ENCODE data around the gene C20orf173. TPM values are rescaled to one million over a fixed set of nuclear protein-coding genes. Genes with fewer than 3 reads are reported as not detected.
A peak's percentile ranks its signal among the peaks of the same experiment; 100 is the strongest.

Gene C20orf173
- total RNA-seq, 1 donor: not detected

DNA sequence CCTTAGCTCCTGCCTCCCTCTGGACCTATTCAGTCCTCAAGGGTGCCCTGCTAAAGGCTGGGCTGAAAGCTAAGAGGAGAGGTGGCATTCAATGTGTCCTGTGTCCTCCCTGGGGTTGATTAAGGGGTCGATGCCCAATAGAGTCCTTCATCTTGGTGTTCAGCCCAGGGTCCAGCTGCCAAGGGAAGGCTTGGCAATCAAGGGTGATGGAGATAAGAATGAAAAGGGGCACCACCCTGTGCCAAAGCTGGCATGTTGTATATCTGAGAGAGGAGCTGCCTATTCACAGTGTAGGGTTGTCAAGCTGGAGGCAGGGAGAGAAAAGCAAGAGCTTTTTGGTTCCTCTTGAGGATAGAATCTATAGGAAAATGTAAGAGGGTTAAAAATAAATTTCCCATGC is 12.3 kb downstream of the C20orf173 start:
- TF ChIP-seq CTCF (IDR thresholded peaks at IDR 0.05; ENCODE audit: insufficient read depth, low read depth, low read length): no peak
- no peak overlapping the region for H3K4me3 ChIP-seq (ENCODE audit: low read depth, low read length)
- DNase-seq (ENCODE audit: low read depth): no peak

DNA sequence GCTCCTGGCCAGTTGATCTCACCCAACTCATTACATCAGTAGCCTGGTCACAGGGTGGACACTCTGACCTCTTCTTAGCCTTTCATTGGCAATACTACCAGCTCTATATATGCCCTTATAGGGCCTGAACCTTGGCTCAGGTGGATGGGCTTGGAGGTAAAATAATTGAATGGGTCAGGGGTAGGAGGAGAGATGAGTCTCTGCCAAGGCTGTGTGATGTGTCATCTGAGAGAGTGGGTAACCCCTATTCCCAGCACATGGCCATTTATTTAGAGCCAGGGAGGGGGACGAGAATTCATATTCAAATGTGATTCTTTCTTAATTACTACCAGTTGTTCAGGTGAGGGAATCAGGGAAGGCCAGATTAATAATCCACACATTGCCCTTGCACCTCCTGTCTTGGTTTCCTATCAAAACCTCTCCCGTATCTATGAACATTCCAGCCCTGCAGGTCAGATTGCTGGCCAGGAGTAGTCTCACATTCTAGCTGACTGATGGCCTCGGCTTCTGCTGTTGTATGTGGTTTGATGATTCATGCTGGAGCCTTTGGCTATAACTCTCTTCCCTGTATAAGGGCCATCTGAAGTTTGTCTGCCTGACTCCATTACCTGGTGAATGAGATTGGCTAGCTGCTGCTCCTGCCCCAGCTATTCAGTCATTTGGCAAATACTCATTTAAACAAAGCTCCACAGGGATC is 13.4 kb downstream of the C20orf173 start:
- H3K4me3 ChIP-seq (ENCODE audit: low read depth, low read length): no peak overlapping the region
- peak; percentile 70 for DNase-seq (ENCODE audit: low read depth)
- no peak for TF ChIP-seq CTCF (IDR thresholded peaks at IDR 0.05; ENCODE audit: insufficient read depth, low read depth, low read length)

GRCh38 chr20:35515341-35515740 is 14.1 kb downstream of the C20orf173 start:
- no peak for DNase-seq (ENCODE audit: low read depth)
- no peak overlapping the region for H3K4me3 ChIP-seq (ENCODE audit: low read depth, low read length)
- TF ChIP-seq CTCF (IDR thresholded peaks at IDR 0.05; ENCODE audit: insufficient read depth, low read depth, low read length): no peak

DNA sequence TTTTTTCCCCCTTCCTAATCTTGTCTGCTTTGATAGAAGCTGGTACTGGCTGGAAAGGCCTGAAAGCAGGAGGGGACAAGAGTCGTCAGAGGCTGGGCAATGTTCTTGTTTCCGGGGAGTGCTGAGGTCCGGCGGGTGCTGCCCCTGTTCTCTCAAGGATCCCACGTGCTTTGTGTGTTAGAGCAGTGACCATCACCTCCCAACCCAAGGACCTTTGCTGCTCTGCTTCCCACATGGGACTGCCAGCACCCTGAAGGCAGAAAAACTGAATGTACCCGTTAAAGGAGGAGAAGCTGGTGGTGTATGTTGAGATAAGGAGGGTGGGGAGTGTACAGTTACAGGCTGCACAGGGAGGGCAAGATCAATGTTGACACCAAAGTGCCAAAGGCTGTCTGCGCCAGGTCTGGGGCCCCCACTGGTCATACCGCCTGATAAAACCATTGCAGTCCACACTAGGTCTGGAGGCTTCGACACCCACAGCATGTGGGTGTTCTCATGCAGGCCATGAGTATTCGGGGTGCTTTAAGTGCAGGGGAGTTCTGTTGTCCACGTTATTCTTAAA is 15.0 kb downstream of the C20orf173 start:
- no peak overlapping the region for H3K4me3 ChIP-seq (ENCODE audit: low read depth, low read length)
- TF ChIP-seq CTCF (IDR thresholded peaks at IDR 0.05; ENCODE audit: insufficient read depth, low read depth, low read length): no peak
- no peak for DNase-seq (ENCODE audit: low read depth)

DNA sequence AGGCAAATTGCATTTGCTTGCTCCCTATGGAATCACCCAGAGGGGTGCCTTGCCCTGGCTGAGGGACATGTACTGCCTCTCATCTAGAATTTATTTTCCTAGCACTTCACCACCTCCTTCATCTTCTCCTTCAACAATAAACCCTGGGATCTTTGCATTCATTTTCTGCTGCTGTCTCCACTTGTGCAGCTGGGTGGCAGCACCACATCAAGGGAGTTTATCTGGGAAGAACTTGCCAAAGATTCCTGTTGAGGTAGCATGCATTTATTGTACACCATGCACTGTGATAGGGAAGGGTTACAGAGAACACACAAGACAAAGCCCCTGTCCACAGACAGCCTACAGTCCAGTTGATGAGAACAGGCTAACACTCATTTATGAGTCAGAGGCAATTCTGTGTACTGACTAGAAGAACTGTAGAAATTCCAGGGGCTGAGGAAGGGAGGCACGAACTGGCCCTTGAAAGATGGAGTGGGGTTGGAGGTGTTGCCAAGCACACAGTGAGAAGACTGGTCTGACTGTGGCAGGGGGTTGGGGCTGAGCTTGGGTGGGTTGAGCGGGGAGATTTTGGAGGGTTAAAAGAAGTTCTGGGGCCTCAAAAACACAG is 17.5 kb downstream of the C20orf173 start:
- peak; percentile 62 for DNase-seq (ENCODE audit: low read depth)
- H3K4me3 ChIP-seq (ENCODE audit: low read depth, low read length): no peak overlapping the region
- TF ChIP-seq CTCF (IDR thresholded peaks at IDR 0.05; ENCODE audit: insufficient read depth, low read depth, low read length): peak; percentile 78

DNA sequence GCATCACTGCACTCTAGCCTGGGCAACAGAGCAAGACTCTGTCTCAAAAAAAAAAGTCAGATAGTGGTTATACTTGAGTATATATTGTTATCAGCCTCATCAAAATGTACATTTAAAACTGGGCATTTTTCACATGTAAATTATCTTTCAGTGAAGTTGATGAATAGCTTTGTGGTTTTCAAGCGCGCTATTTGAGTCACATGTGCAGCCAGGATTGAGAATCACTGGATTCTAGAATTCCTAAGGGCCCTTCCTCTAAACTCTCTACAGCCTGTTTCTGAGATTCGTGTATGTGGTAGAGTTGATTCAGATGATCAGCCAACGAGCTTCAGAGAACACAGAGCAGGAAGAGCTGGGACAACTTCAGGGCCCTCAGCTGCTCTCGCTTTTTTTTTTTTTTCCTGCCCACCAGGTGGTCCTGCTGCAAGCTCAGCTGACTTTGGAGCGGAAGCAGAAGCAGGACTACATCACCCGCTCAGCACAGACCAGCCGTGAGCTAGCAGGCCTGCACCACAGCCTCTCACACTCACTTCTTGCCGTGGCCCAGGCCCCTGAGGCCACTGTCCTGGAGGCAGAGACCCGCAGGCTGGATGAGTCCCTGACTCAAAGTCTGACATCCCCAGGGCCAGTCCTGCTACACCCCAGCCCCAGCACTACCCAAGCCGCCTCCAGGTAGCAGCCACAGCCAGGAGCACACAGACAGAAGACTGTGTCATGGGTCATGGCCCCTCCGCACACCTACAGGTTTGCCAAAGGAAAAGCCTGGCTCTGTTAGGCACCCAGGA is 18.3 kb downstream of the C20orf173 start:
- TF ChIP-seq CTCF (IDR thresholded peaks at IDR 0.05; ENCODE audit: insufficient read depth, low read depth, low read length): no peak
- DNase-seq (ENCODE audit: low read depth): no peak
- H3K4me3 ChIP-seq (ENCODE audit: low read depth, low read length): no peak overlapping the region
